SK-N-SH treated with all-trans-retinoic acid at 6 μM for 48 hours (cell line): ENCODE measurements around the gene MRI1.

ENCODE experiments used
- ARNTL ChIP-seq: fragments of 450-650 bp; formaldehyde crosslinking; IDR thresholded peaks from 2 replicates; pipeline ENCODE4 v1.5.0; 2020; ENCODE audit warnings: low read depth, mild to moderate bottlenecking, moderate library complexity, borderline replicate concordance
- CREB5 ChIP-seq: fragments of 250-450 bp; sonication (Bioruptor Pico); IDR thresholded peaks from 2 replicates; pipeline ENCODE4 v1.5.1; 2020; ENCODE audit warnings: low read depth, mild to moderate bottlenecking, moderate library complexity
- CSDC2 ChIP-seq: fragments of 250-450 bp; sonication (Bioruptor Pico); IDR thresholded peaks from 2 replicates; pipeline ENCODE4 v1.5.0; 2020; ENCODE audit warnings: mild to moderate bottlenecking, moderate library complexity
- OSR1 ChIP-seq: fragments of 250-450 bp; sonication (Bioruptor Pico); IDR thresholded peaks from 2 replicates; pipeline ENCODE4 v1.8.0; 2022; ENCODE audit warnings: moderate library complexity, mild to moderate bottlenecking, inconsistent platforms
- ZC3H10 ChIP-seq: fragments of 250-450 bp; sonication (Bioruptor Pico); IDR thresholded peaks from 2 replicates; pipeline ENCODE4 v1.5.1; 2021; ENCODE audit warnings: mild to moderate bottlenecking, moderate library complexity
- ZFP3 ChIP-seq: fragments of 250-450 bp; sonication (Bioruptor Pico); IDR thresholded peaks from 2 replicates; pipeline ENCODE4 v1.5.0; 2020; ENCODE audit warnings: mild to moderate bottlenecking, moderate library complexity
- ZNF70 ChIP-seq: fragments of 450-650 bp; formaldehyde crosslinking; IDR thresholded peaks from 2 replicates; pipeline ENCODE4 v1.5.0; 2020; ENCODE audit warnings: mild to moderate bottlenecking, moderate library complexity

GRCh38 chr19:13794398-13794756 is 30.1 kb downstream of the MRI1 start:
- TF ChIP-seq CREB5 (CRISPR knock-in tag) (no peak), ARNTL (CRISPR knock-in tag) (no peak), ZNF70 (CRISPR knock-in tag) (no peak), OSR1 (CRISPR knock-in tag) (no peak), ZFP3 (CRISPR knock-in tag) (no peak), CSDC2 (CRISPR knock-in tag) (no peak), ZC3H10 (no peak)
